NCI-H748 treated with DMSO at 0.1 percent for 48 hours (cell line): ENCODE data around the gene PSMA4.
A peak's percentile ranks its signal among the peaks of the same experiment; 100 is the strongest.
"Not testable (repeated sequence)": the region's sequence is repeated elsewhere in the genome, so short reads cannot be mapped to it uniquely, and the experiment has no call there.

Source experiments
- DNase-seq: peaks from one replicate; lab custom pipeline; 2025; lab: John Stamatoyannopoulos, UW

Gene PSMA4

DNA sequence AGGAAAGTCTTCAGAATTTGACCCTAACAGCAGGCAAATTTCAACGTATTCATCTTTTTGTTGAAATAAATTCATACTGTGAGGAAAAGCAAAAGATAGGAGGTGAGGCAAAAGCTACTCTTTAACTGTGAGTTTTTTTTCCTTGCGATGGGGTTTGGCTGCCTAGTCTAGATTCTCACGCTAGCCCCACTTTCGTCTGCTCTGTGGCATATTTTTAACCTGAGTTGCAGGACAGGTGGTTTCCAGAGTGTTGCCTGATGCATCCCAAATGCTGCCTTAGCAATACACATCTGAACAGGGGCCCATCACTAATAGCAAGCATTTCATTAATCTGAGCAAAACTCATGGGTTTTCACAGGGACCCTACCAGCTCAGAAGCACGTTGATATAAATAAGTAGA lies 11.7 kb downstream of the PSMA4 start:
- DNase-seq, result no peak

DNA sequence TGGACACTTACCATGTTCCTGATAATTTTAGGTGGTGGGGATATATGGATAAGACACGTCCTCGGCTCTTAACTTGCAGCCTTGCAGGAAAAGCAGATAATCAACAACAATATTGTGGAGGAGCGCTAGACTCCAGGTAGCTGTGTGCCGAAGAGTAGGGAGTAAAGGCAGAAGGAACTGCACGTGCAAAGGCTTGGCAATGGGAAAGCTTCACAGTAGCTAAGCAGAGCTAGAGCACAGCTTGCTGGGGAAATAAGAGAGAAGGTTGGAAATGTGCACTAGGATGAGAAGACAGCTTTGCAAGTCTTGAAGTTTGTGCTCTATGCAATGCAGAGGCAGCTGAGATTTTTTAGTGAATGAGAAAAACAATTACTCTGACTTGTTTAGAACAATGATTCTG lies 12.4 kb downstream of the PSMA4 start:
- DNase-seq, result no peak

- DNase-seq, result not testable (repeated sequence)
Observed at GRCh38 chr15:78560201-78560600, 20.0 kb downstream of the PSMA4 start.

GRCh38 chr15:78561490-78561889 lies 21.2 kb downstream of the PSMA4 start:
- no peak for DNase-seq

DNA sequence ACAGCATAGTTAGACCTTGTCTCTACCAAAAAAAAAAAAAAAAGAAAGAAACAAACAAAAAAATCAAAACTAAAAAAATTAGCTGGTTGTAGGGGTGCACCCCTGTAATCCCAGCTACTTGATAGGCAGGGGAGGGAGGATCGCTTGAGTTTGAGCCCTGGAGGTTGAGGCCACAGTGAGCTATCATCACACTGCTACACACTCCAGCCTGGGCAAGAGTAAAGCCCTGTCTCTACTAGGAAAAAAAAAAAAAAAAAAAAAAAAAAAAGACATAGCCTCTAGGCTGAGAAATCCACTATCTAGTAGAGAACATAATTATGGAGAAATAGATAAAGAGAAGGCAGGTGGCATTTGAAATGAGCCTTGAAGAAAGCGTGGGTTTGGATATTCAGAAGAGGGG lies 22.8 kb downstream of the PSMA4 start:
- no peak for DNase-seq

GRCh38 chr15:78564743-78565096 lies 24.5 kb downstream of the PSMA4 start:
- no peak for DNase-seq

DNA sequence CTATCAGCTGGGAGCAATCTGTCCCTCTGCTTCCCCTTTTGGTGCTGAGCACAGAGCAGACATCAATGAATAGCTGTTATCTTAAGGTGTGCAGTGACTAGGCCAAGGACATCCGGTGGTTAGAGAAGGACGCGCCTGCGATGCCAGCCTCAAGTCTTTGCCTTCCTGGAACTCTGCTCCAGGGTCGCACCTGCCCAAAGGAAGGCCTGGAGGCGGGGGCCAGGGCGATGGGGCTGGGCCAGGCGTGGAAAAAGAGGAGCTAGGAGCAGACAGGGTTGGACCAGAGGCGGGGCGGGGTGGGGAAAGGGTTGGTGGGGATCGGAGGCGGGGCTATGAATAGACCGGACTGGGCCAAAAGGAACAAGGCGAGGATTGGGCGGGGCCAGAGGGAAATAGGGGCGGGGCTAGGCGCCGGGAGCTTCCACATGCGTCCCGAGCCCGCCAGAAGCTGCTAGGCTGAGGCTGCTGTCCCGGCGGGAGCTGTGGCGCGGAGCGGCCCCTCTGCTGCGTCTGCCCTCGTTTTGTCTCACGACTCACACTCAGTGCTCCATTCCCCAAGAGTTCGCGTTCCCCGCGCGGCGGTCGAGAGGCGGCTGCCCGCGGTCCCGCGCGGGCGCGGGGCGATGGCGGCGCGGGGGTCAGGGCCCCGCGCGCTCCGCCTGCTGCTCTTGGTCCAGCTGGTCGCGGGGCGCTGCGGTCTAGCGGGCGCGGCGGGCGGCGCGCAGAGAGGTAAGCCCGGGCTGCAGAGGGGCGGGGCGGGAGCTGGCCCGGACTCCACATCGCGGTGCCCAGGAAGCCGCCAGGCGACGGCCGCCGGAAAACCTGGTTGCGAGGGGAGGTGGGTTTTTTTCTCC lies 25.1 kb downstream of the PSMA4 start, which contains the start of gene CHRNA5:
CHRNA5 (plus strand) TSS at position 424 of the 854 bp plus-strand sequence; CDS start at position 624, 200 bp downstream.
- peak; percentile 74 for DNase-seq

DNA sequence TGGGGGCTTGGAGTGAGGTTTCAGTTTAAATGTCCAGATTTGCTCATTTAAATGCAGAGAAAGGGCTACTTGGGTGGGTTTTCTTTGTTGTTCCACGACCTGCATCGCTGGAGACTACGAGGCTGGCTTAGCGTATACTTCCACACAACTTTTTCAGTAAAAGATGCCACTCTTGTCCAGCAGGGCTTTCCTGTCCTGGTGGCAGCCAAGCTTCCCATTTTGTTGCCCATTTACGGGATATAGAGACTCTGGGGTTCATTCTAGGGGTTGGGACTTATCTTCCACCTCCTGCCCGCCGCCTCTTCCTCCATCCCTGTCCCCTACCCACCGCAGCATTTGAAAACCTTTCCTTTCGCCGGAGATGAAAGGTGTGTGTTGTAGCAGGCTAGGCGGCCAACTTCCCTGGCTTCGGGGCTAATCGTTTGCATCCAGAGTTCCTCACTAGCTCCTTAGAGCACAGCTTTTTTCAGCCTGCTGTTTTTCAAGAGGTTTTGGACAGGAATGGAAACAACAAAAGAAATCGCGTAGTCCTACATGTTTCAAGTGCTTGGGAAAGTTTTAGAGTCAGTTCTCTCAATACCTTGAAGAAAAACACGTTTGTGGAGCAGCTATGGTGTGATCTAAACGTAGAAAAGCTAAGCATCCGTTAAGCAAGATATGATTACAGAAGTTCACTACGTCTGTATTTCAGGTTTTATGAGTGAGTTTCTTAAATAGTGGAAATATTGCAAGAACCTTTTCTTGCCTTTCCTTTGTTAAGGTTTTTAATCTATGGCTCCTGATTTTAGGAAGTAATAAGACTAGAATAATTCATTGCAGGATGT lies 25.9 kb downstream of the PSMA4 start:
- peak; percentile 16 for DNase-seq

- DNase-seq, result no peak
Observed at GRCh38 chr15:78567531-78567930, 27.3 kb downstream of the PSMA4 start.

GRCh38 chr15:78570710-78571109 lies 30.5 kb downstream of the PSMA4 start:
- DNase-seq, result no peak

DNA sequence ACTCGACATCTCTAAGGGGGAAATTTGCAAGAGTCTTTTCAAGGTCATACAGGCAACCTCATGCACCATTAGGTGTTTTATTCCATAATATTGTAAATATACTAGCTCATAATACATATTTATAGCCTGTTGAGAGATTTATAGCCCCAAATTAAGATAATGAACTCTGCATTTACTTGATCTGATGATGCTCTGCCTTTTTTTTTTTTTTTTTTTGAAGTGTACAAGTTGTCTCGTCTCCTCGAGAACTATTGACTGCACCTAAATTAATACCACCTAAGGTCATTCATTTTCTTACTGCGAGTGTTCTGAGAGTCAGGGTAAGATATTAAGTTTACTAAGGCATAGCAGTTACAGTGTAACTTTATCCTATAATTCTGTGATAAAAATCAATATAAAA lies 31.1 kb downstream of the PSMA4 start:
- no peak for DNase-seq

GRCh38 chr15:78573416-78573815 lies 33.2 kb downstream of the PSMA4 start:
- DNase-seq, result no peak

DNA sequence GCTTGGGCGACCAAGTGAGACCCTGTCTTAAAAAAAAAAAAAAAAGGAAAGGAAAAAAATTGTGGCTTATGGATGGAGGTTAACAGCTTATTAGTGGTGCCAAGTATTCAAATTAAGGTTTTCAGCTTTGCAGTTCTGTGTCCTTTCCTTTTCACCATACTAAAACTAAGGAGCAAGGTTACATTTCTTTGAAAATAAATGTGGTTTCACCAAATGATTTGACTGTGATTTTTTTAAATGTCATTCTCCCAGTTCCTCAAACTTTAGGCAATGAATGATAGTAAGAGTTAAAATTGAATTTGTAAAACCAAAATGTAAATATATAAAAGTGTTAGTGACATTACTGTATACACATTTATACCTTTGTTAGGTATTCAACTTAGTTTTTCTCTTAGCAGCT lies 34.7 kb downstream of the PSMA4 start:
- DNase-seq, result no peak

DNA sequence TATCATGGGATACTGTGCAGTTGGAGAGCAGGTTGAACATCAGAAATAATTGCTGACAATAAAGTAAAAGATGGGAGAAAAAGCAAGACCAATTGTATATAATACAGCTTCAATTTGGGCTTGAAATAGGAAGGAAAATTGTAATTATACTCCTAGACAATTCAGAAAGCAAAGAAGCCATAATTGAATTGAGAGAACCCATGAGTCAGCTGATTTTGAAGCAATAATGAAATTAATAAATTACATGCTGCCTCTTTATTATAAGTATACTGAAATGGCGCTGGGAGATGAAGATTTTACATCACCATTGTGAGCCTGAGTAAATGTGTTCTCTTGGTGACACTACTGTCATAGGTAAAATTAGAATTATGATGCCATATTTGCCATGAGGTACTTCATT lies 57.3 kb downstream of the PSMA4 start:
- DNase-seq, result no peak

- DNase-seq, result no peak
Observed at GRCh38 chr15:78598348-78598747, 58.1 kb downstream of the PSMA4 start.

- no peak for DNase-seq
Observed at GRCh38 chr15:78599189-78599588, 58.9 kb downstream of the PSMA4 start.
